SW480 (cell line): ENCODE measurements around the gene UTRN.
A peak's percentile ranks its signal among the peaks of the same experiment; 100 is the strongest.

ENCODE experiments used
- DNase-seq: peaks from one replicate; pipeline ENCODE4 v3.0.0-alpha.2; 2016; ENCODE audit warnings: low spot score

UTRN gene

GRCh38 chr6:144283646-144284477 is 1.3 kb upstream of the UTRN start:
- DNase-seq = peak; percentile 10

GRCh38 chr6:144284478-144284782 is 705 bp upstream of the UTRN start:
- DNase-seq = no peak

- no peak for DNase-seq
These were observed 338 bp downstream of the UTRN start for GRCh38 chr6:144285548-144285797.

DNA sequence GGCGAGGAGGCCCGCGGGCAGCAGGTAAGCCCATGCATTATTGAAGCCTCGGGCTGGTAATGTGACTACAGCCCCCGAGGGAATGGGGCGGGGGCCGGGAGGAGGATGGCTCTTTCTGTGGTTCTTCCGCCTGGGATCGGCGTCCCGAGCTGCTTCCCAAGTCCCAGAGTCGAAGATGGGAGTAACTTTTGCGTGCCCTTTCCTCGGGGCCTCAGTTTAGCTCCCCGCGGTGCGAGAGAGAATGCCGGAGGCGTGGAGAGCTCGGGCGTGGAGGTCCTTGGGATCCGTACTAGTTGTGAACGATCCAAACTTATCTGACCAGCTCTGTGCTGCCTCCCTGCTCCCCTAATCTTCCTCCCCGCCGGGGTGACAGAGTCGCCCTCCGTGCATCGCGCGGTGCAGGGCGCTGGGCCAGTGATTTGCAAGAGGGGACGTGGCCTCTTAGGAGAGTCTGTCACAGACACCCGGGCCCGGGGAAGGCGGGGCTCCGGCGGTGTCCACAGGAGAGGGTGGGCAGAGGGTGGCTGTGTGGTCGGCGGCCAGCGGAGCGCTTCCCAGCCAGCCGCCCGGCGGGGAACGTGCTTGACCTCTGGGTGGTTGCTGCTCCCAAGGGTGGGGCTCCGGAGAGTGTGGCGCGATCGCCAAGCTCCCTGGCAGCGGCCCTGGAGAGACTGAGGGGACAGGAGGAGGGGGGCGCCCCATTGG is 815 bp downstream of the UTRN start:
- DNase-seq = peak; percentile 60

DNA sequence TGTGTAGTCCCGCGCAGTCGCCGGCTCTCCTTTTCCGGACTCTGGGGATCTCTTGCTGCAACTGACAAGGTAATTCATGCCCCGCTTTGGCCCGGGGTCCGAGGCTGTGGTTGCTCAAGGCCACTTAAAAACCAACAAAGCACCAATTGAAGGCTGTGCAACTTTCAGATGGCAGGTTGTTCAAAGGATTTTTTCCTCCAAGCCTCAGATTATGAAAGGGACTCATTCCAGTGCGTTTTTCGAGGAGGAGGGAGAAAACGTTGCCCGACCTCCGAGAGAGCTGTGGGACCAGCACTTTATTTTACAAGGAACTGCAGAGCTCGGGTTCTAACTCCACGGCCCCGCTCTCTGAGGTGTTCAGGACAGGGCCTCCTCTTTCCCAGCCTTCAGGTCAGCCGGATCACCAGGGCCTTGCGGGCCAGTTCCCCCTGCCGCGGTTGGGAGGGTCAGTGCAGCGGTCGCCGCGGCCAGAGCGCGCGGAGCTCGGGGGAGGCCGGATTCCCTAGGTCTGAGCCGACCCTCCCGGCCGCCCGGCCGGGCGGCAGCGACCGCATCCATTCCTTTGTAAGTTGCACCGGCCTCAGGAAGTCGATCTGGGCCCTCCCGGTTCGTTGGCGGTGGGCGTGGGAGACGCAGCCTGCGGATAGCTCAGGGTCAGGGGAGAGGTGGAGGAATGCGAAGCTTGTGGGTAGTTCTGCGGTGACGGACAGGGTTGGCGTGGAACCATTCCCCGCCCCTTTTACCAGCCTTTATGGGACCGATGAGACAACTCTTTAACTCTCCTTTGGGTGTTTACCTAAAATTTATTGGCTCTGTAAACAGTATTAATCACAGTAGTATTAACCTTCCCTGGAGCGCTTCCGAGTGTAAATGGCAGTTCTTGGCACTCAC is 1.6 kb downstream of the UTRN start:
- peak; percentile 53 for DNase-seq

DNA sequence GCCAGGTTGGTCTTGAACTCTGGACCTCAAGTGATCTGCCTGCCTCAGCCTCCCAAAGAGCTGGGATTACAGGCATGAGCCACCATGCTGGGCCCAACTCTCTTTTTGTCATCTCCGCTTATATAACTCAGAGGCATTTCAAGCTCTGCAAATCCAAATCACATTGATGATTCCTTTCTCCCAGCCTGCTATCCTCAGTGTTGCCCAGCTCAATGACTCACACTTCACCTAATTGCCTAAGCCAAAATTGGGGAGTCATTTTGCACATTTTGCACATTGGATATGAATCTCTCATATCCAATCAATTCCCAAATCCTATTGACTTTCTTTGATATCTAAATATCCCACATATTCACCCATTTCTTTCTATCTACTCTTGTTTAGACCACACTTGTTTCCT is 3.9 kb downstream of the UTRN start:
- DNase-seq = no peak

DNA sequence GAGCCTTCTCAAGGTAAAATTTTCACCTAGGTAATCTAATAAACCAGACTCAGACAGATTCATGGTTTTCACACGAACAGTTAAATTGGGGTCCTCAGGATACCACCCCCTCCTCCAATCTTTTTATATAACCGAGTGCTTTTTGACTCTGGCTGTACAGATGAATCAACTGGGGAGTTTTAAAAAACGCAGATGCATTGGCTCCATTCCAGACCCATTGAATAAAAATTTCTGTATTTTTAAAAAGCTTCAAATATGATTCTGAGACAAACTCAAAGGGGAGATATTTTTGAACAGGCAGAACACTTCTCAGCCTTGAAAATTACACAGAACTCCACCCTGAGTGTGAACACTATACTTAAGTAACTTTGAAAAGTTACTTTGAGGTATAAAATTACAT is 7.2 kb downstream of the UTRN start:
- no peak for DNase-seq

- no peak for DNase-seq
These were observed 8.9 kb downstream of the UTRN start for GRCh38 chr6:144294016-144294415.

DNA sequence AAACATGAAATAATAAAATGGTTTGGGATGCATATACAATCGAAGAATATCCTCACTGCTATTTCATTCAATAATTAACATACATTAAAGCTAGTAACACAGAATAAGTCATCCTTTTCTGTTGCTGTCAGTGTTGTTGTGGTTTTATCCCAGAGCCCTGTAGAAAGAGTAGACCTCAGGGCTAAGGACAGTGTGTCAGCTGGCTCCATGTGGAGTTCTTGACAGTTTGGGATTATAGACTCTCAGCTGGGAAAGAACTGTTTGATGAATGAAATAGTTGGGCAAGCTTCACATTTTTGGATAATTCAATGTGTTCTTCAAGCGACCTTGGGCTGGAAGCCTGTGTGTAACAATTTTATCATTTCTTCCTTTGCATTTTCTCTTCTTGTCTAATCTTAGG is 10.1 kb downstream of the UTRN start:
- no peak for DNase-seq

DNA sequence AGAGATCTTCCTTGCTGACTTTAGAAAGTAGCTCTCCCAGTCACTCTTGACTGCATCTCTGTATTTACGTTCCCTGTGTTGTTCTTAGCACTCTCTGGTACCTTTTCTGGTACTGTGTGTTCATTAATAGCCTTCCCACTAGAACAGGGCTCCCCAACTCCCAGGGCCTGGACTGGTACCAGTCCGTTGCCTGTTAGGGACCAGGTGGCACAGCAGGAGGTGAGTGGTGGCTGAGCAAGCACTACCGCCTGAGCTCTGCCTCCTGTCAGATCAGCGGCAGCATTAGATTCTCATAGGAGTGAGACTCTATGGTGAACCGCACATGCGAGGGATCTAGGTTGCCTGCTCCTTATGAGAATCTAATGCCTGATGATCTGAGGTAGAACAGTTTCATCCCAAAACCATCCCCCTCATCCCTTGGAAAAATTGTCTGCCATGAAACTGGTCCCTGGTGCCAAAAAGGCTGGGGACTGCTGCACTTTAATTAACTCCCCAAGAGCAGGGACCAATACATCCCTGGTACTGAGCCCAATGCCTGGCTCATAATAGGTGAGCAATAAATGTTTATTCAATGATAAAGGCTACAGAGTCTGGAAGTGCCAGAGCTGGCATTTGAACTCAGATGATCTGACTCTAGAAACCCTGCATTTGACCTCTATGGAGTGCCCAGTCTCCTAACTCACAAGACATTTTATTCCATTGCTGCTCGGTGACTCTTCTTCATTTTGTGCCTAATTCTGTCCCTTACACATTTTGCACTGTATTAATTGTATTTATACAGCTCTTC is 11.0 kb downstream of the UTRN start:
- DNase-seq = no peak

DNA sequence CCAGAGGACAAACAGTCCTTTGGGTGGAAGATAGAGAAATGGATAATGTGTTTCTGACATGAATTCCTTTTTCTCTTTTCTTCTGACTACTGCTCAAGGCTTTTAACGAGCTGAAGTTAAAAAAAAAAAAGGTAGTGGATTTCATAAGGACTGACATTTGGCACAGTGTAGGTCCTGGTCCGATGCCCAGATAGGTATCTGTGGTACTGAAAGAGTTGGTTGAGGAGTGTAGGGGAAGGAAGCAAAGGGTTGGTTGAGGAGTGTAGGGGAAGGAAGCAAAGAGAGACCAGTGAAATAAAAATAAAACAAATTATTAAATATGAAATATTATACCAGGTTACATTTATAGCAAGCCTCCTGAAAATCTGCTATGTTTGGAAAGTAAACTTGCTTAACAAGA is 11.8 kb downstream of the UTRN start:
- DNase-seq = no peak

DNA sequence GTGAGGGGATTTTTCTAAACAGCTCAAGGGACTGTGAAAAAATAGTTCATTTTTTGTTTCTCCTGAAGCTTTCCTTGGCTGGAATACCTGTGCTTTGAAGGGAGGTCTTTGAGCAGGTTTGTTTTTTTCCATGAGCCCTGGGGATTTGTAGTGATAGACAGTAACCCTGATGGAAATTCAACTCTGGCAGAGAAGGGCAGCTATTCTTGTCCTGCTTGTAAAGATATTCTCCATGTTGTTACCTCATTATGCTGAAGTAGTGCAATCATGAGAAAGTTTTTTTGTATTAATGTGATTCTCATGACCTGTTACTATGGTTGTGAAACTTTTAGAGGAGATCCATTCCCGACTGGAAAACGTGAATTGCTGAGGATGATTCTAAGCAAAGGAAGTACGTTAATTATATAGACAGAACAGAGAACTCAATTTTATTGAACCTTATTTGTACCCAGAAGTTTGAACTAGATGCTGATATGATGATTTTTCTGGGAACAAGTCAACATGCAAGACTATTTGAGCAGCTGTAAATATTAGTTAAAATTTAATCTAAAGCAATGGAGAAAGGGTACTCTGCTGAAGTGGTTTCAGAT is 12.5 kb downstream of the UTRN start:
- DNase-seq = no peak

GRCh38 chr6:144298194-144298593 is 13.1 kb downstream of the UTRN start:
- no peak for DNase-seq

- no peak for DNase-seq
These were observed 13.8 kb downstream of the UTRN start for GRCh38 chr6:144298916-144299315.

DNA sequence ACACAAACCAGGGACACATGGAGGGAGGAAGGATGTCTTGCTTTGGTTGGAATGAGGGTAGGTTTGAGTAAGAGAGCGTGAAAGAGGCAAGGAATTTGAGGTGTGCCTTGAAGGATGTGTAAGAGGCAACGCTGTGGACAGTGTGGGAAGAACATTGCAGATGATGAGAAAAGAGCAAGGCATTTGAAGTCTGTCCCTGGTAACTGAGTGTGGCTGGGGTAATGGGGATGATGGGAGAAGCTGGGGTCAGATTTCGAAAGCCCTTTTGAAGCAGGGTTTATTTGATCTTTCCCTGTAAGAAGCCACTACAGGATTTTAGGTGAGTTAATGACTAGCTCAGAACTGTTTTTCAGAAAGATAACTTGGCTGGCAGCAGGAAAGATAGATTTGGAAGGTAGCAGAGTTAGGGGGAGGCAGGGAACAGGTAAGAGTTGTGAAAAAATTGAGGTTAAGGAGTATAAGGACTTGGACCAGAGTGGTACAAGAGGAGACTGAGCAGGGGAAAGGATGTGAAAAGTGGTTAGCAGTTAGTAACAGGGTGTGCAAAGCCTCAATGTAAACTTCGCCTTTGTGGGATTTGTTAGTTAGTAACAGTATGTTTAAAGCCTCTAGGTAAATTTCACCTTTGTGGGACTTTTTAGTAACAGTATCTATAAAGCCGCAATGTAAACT is 17.7 kb downstream of the UTRN start:
- DNase-seq = no peak

DNA sequence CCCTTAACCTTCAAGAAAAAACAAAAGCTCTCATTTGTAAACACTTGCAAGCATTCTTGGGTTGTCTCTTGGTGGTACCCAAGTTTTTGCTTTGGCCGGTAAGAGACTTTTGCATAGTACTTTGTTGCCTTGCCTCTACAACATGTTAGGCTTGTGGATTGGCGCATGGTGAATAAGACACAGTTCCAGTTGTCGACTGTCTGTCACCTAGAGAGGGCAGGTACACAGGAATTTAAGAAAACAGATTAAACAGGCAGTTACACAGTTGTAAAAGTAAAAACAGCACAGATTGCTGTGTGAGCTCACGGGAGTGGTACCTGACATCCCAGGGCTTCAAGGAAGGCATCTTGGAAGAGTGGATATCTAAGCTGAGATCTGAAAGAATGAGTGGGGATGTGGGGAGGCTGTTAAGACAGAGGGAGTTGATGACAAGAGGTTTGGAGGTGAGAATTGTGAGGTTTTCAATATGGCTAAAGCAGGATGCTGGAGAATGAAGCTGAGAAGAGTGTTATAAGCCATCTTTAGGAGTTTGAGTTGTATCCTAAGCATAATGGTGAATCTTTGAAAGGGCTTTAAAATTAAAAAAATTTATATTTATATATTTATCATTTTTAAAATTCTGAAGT is 19.2 kb downstream of the UTRN start:
- DNase-seq = no peak

- no peak for DNase-seq
These were observed 20.4 kb downstream of the UTRN start for GRCh38 chr6:144305567-144305966.

GRCh38 chr6:144305985-144306384 is 20.9 kb downstream of the UTRN start:
- no peak for DNase-seq

- no peak for DNase-seq
These were observed 22.7 kb downstream of the UTRN start for GRCh38 chr6:144307880-144308279.

DNA sequence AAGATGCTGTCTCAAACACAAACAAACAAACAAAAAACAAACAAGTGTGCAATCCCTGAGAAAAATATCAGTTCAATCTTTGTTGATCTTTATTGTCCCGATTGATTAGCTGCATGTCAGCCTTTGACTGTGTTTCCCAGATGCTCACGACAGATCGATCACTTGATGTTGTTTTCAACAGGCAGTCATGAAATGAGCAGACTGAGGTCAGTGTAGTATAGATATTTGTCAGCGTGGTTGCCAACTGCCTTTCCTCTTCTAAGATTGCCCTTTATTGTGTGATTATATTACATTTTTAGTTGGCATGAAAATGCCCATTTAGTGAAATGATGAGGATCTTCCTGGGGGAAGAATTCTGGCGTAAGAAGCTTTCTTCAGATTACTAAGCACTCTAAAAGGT is 25.6 kb downstream of the UTRN start:
- DNase-seq = no peak

- DNase-seq = no peak
These were observed 26.2 kb downstream of the UTRN start for GRCh38 chr6:144311361-144311760.
